ENCODE data around the gene KHDRBS2.
"Not testable (repeated sequence)": the region's sequence is repeated elsewhere in the genome, so short reads cannot be mapped to it uniquely, and the experiment has no call there.

The KHDRBS2 gene

GRCh38 chr6:61841958-61842357 lies 444.1 kb downstream of the KHDRBS2 start:
- no peak for DNase-seq

- no peak for DNase-seq
These were observed 450.8 kb downstream of the KHDRBS2 start for GRCh38 chr6:61835237-61835636.

- DNase-seq = no peak
These were observed 452.8 kb downstream of the KHDRBS2 start for GRCh38 chr6:61833176-61833755.

GRCh38 chr6:61817716-61818115 lies 468.3 kb downstream of the KHDRBS2 start:
- no peak for DNase-seq

GRCh38 chr6:61810047-61810446 lies 476.0 kb downstream of the KHDRBS2 start:
- no peak for DNase-seq

- no peak for DNase-seq
These were observed 476.9 kb downstream of the KHDRBS2 start for GRCh38 chr6:61809004-61809595.

GRCh38 chr6:61787998-61788397 lies 498.0 kb downstream of the KHDRBS2 start:
- DNase-seq = no peak

GRCh38 chr6:61769446-61769845 lies 516.6 kb downstream of the KHDRBS2 start:
- DNase-seq = not testable (repeated sequence)

- no peak for DNase-seq
These were observed 530.3 kb downstream of the KHDRBS2 start for GRCh38 chr6:61755739-61756138.

- no peak for DNase-seq
These were observed 534.0 kb downstream of the KHDRBS2 start for GRCh38 chr6:61751986-61752385.

- no peak for DNase-seq
These were observed 540.0 kb downstream of the KHDRBS2 start for GRCh38 chr6:61745994-61746393.

GRCh38 chr6:61711849-61712248 lies 574.2 kb downstream of the KHDRBS2 start:
- no peak for DNase-seq

- DNase-seq = no peak
These were observed 597.9 kb downstream of the KHDRBS2 start for GRCh38 chr6:61688165-61688564.

GRCh38 chr6:61682562-61682961 lies 603.5 kb downstream of the KHDRBS2 start:
- DNase-seq = no peak

GRCh38 chr6:61679625-61680024 lies 606.4 kb downstream of the KHDRBS2 start:
- no peak for DNase-seq

- DNase-seq = no peak
These were observed 610.3 kb downstream of the KHDRBS2 start for GRCh38 chr6:61675734-61676133.

GRCh38 chr6:61649845-61650244 lies 636.2 kb downstream of the KHDRBS2 start:
- DNase-seq = no peak

GRCh38 chr6:61640463-61640862 lies 645.6 kb downstream of the KHDRBS2 start:
- no peak for DNase-seq
